Activated CD4-positive, alpha-beta T cell treated with anti-CD3 and anti-CD28 coated beads for 36 hours (primary cell): Measurements from ENCODE around the gene FANK1. TPM values are rescaled to one million over a fixed set of nuclear protein-coding genes. Genes with fewer than 3 reads are reported as not detected.

Experiments
- ATAC-seq: fragments of 200-7000 bp; cut with Tn5 transposase; one replicate; pipeline ENCODE4 v1.10.0; 2021; ENCODE audit warnings: mild to moderate bottlenecking, moderate library complexity
- CTCF ChIA-PET: fragments of 350-600 bp; sonication (Branson Sonifier 250); formaldehyde crosslinking; loops from one replicate; lab custom pipeline; 2021; ENCODE audit warnings: antibody characterized with exemption; lab: Charles Lee
- POLR2A ChIA-PET: fragments of 350-600 bp; sonication (Branson Sonifier 250); formaldehyde crosslinking; loops from one replicate; lab custom pipeline; 2021; ENCODE audit warnings: antibody characterized with exemption, inconsistent platforms; lab: Charles Lee
- DNase-seq: peaks from one replicate; pipeline ENCODE4 v3.0.0-alpha.2; 2020
- H3K27ac Mint-ChIP-seq: one replicate; pipeline ENCODE4 v1.8.0; 2021; ENCODE audit warnings: mixed read lengths
- H3K27me3 Mint-ChIP-seq: one replicate; pipeline ENCODE4 v1.8.0; 2021; ENCODE audit warnings: mixed read lengths
- H3K36me3 Mint-ChIP-seq: one replicate; pipeline ENCODE4 v1.8.0; 2021; ENCODE audit warnings: low read depth, mixed read lengths
- H3K4me1 Mint-ChIP-seq: one replicate; pipeline ENCODE4 v1.8.0; 2021; ENCODE audit warnings: mixed read lengths
- H3K4me3 Mint-ChIP-seq: one replicate; pipeline ENCODE4 v1.8.0; 2021; ENCODE audit warnings: mild to moderate bottlenecking, moderate library complexity, mixed read lengths
- H3K9me3 Mint-ChIP-seq: one replicate; pipeline ENCODE4 v1.8.0; 2021; ENCODE audit warnings: low read depth, mixed read lengths
- intact Hi-C, 2 experiments: fragments of 100-400 bp; cut with DNase I in 1 of 2; cut with micrococcal nuclease in 1 of 2; formaldehyde crosslinking; loops; one replicate each; pipeline versions ENCODE4 v1.14.2 to v1.15.1; 2022 to 2024; cut with DNase I, micrococcal nuclease
- total RNA-seq, 2 experiments: library from RNA; stranded (reverse); gene quantifications; one replicate each; pipeline ENCODE4 v1.2.3, GENCODE V29; 2021

The FANK1 gene
- total RNA-seq, 2 experiments from 2014 or later = 0.42 to 1.0 TPM

GRCh38 chr10:126015413-126015812 is 119.0 kb downstream of the FANK1 start:
- intact Hi-C loops = no loop called here
- POLR2A ChIA-PET = no interaction called here
- Mint-ChIP-seq H3K4me3 (no peak overlapping the region), H3K36me3 (no peaks in the 10 kb centered on the region), H3K27ac (no peak overlapping the region), H3K4me1 (peaks cover 6% of the 10 kb centered on the region), H3K9me3 (no peaks in the 10 kb centered on the region), H3K27me3 (peaks cover 3% of the 10 kb centered on the region)
- DNase-seq (no peak), ATAC-seq (no peak)
- CTCF ChIA-PET = no interaction called here

DNA sequence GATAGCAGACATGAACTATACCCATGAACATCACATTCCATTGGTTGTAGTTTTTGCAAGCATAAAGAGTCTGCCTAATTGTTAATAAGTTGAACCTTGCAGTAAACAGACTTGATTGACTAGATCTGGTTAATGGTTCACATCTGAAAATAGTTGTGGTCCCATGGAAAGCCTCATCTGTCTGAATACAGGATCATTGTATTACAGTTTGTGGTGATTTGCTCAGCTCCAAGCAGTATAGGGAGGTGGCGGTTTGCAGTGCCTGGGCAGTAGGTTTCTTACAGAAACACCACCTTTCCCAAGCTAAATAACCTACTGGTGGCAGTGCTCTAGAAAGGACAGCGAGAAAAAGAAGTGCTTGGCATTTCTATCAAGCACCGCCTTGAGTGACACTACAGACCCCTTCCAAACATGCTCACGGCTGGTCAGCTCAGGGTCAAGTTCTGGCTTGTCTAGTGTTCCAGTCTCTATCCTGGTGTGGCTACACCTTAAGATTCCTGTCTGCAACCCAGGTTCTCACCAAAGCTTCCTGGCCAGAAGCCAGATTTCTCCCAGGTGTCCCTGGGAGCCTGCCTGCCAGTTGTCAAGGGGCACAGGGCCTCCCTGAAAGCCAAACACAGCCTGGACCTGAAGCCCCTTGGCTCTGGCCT is 119.9 kb downstream of the FANK1 start:
- intact Hi-C loops = no loop called here
- H3K27me3 Mint-ChIP-seq = peaks cover 3% of the 10 kb centered on the region
- H3K36me3 Mint-ChIP-seq = no peaks in the 10 kb centered on the region
- H3K9me3 Mint-ChIP-seq = no peaks in the 10 kb centered on the region
- DNase-seq = no peak
- H3K4me1 Mint-ChIP-seq = peaks cover 6% of the 10 kb centered on the region
- H3K4me3 Mint-ChIP-seq = no peak overlapping the region
- no peak overlapping the region for H3K27ac Mint-ChIP-seq
- CTCF ChIA-PET = interaction anchor here (1.0 kb wide), 1 partner anchor 30 kb away, joined by 5 read pairs; no protein-coding TSS in a partner anchor
- POLR2A ChIA-PET = no interaction called here
- no peak for ATAC-seq

DNA sequence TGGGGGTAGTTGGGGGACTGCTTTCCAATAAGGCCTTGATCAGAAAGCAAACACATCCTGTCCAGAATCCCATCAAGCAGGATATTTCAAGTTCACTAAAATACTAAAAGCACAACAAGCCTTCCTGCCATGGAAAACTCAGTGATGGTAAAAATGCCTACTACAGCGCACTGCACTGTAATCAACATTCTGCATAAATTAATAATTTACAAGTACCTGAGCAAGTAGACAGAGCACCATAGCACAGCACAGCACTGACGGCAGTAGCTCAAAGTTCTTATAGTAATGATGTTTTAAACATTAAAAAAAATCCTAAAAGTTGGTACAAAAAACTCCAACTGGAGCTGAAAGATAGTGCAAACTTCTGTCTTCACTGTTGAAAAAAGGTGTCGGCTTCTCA is 120.5 kb downstream of the FANK1 start:
- no peaks in the 10 kb centered on the region for H3K9me3 Mint-ChIP-seq
- ChIA-PET CTCF (interaction anchor here (1.0 kb wide), 1 partner anchor 29 kb away, joined by 5 read pairs; no protein-coding TSS in a partner anchor), POLR2A (no interaction called here)
- H3K27me3 Mint-ChIP-seq = peaks cover 3% of the 10 kb centered on the region
- H3K36me3 Mint-ChIP-seq = no peaks in the 10 kb centered on the region
- intact Hi-C loops = no loop called here
- ATAC-seq = no peak
- no peak overlapping the region for H3K27ac Mint-ChIP-seq
- H3K4me1 Mint-ChIP-seq = peaks cover 6% of the 10 kb centered on the region
- DNase-seq = no peak
- H3K4me3 Mint-ChIP-seq = no peak overlapping the region

DNA sequence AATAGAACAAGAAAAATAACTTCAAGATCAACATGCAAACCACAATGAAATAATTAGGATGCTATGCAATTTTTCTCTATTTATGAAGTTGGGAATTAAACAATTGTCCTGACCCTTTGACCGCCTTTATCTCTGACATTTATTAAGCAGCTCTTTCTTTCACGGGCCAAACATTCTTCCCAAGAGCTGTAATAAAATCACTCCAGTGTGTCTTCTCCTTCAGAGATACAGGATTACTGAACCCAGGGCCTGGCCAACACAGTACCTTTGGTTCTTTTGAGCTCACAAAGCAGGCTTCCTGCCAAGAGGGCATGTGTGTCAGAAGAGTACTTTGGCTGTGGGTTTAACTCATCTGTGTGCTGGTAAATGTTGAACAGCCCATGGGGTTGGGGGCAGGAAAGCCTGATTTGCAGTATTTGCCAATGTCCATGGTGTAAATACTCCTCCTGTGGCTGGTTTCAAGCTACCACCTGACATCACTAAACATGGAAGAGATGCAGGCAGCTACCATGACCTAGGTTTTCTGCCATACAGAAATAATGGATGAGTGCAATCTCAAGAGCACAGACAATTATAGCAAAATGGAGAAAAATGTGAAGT is 121.7 kb downstream of the FANK1 start:
- intact Hi-C loops = no loop called here
- ChIA-PET POLR2A (no interaction called here), CTCF (no interaction called here)
- ATAC-seq (no peak), DNase-seq (no peak)
- Mint-ChIP-seq H3K4me3 (no peak overlapping the region), H3K9me3 (no peaks in the 10 kb centered on the region), H3K4me1 (peaks cover 6% of the 10 kb centered on the region), H3K36me3 (no peaks in the 10 kb centered on the region), H3K27me3 (peaks cover 3% of the 10 kb centered on the region), H3K27ac (no peak overlapping the region)

- Mint-ChIP-seq H3K27ac (no peak overlapping the region), H3K27me3 (no peaks in the 10 kb centered on the region), H3K36me3 (no peaks in the 10 kb centered on the region), H3K9me3 (no peaks in the 10 kb centered on the region), H3K4me3 (no peak overlapping the region), H3K4me1 (no peaks in the 10 kb centered on the region)
- ChIA-PET CTCF (no interaction called here), POLR2A (no interaction called here)
- intact Hi-C loops = no loop called here
- DNase-seq = no peak
- ATAC-seq = no peak
Observed at GRCh38 chr10:126021833-126022500, 125.6 kb downstream of the FANK1 start.

DNA sequence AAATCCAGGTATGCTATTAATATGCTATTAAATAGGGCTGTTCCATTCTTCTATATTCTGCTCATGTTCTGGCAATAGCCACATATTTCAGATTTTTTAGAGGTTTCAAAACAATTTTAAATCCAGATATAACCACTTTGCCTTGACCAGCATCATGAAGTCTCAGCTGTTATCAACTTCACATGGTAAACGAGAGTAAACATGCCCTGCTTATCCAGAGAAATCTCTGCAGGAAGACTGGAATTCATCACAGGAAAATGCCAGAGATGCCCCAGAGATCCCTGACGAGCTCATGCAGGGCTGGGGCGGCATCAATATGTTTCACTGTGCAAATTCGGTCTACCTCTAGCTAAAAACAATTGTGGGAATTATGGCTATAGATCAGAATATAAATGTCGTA is 126.5 kb downstream of the FANK1 start:
- no peaks in the 10 kb centered on the region for H3K9me3 Mint-ChIP-seq
- intact Hi-C loops = no loop called here
- no peaks in the 10 kb centered on the region for H3K4me1 Mint-ChIP-seq
- H3K36me3 Mint-ChIP-seq = no peaks in the 10 kb centered on the region
- no peak overlapping the region for H3K27ac Mint-ChIP-seq
- DNase-seq = no peak
- no peak overlapping the region for H3K4me3 Mint-ChIP-seq
- H3K27me3 Mint-ChIP-seq = no peaks in the 10 kb centered on the region
- POLR2A ChIA-PET = interaction anchor here (0.6 kb wide), 1 partner anchor 57 kb away, joined by 3 read pairs; no protein-coding TSS in a partner anchor
- ATAC-seq = no peak
- CTCF ChIA-PET = interaction anchor here (1.0 kb wide), 1 partner anchor 10 kb away, joined by 3 read pairs; no protein-coding TSS in a partner anchor

DNA sequence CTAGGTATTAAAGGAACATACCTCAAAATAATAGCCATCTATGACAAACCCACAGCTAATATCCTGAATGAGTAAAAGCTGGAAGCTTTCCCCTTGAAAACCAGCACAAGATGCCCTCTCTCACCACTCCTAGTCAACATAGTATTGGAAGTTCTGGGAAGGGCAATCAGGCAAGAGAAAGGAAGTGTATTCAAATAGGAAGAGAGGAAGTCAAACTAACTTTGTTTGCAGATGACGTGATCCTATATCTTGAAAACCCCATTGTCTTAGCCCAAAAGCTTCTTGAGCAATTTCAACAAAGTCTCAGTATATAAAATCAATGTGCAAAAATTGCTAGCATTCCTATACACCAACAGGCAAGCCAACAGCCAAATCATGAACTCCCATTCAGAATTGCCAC is 131.3 kb downstream of the FANK1 start:
- DNase-seq = no peak
- no peaks in the 10 kb centered on the region for H3K4me1 Mint-ChIP-seq
- intact Hi-C loops = no loop called here
- ChIA-PET POLR2A (no interaction called here), CTCF (no interaction called here)
- H3K4me3 Mint-ChIP-seq = no peak overlapping the region
- no peak overlapping the region for H3K27ac Mint-ChIP-seq
- ATAC-seq = no peak
- peaks cover 4% of the 10 kb centered on the region for H3K9me3 Mint-ChIP-seq
- H3K27me3 Mint-ChIP-seq = no peaks in the 10 kb centered on the region
- no peaks in the 10 kb centered on the region for H3K36me3 Mint-ChIP-seq

- no peak overlapping the region for H3K4me3 Mint-ChIP-seq
- CTCF ChIA-PET = no interaction called here
Observed at GRCh38 chr10:126029999-126030398, 133.6 kb downstream of the FANK1 start.

GRCh38 chr10:126034586-126034985 is 138.2 kb downstream of the FANK1 start:
- no peak overlapping the region for H3K4me3 Mint-ChIP-seq
- POLR2A ChIA-PET = no interaction called here
- DNase-seq (no peak), ATAC-seq (no peak)
- CTCF ChIA-PET = no interaction called here
- peaks cover 6% of the 10 kb centered on the region for H3K9me3 Mint-ChIP-seq
- no peak overlapping the region for H3K27ac Mint-ChIP-seq
- H3K4me1 Mint-ChIP-seq = no peaks in the 10 kb centered on the region
- no peaks in the 10 kb centered on the region for H3K27me3 Mint-ChIP-seq
- intact Hi-C loops = no loop called here
- no peaks in the 10 kb centered on the region for H3K36me3 Mint-ChIP-seq

More at GRCh38 chr10:126029999-126030398, 133.6 kb downstream of the FANK1 start:
- no peaks in the 10 kb centered on the region for H3K27me3 Mint-ChIP-seq
- no peaks in the 10 kb centered on the region for H3K36me3 Mint-ChIP-seq
- ATAC-seq = no peak
- H3K9me3 Mint-ChIP-seq = peaks cover 8% of the 10 kb centered on the region
- no peak for DNase-seq
- POLR2A ChIA-PET = no interaction called here
- intact Hi-C loops = no loop called here
- no peaks in the 10 kb centered on the region for H3K4me1 Mint-ChIP-seq
- no peak overlapping the region for H3K27ac Mint-ChIP-seq

- intact Hi-C loops = no loop called here
Observed at GRCh38 chr10:126036515-126036914, 140.2 kb downstream of the FANK1 start.

GRCh38 chr10:126037946-126038345 is 141.6 kb downstream of the FANK1 start:
- no peak for DNase-seq
- Mint-ChIP-seq H3K9me3 (peaks cover 4% of the 10 kb centered on the region), H3K27ac (no peak overlapping the region), H3K27me3 (no peaks in the 10 kb centered on the region), H3K4me1 (peaks cover 16% of the 10 kb centered on the region), H3K36me3 (no peaks in the 10 kb centered on the region), H3K4me3 (no peak overlapping the region)
- ATAC-seq = no peak
- ChIA-PET CTCF (no interaction called here), POLR2A (no interaction called here)
- intact Hi-C loops = no loop called here

More at GRCh38 chr10:126036515-126036914, 140.2 kb downstream of the FANK1 start:
- Mint-ChIP-seq H3K4me1 (peaks cover 3% of the 10 kb centered on the region), H3K27ac (no peak overlapping the region), H3K9me3 (peaks cover 4% of the 10 kb centered on the region), H3K4me3 (no peak overlapping the region), H3K36me3 (no peaks in the 10 kb centered on the region), H3K27me3 (no peaks in the 10 kb centered on the region)
- CTCF ChIA-PET = no interaction called here
- ATAC-seq = no peak
- no peak for DNase-seq
- POLR2A ChIA-PET = no interaction called here

- H3K4me1 Mint-ChIP-seq = peaks cover 16% of the 10 kb centered on the region
- ATAC-seq (no peak), DNase-seq (no peak)
- intact Hi-C loops = loop anchor here in 1 of 2 experiments (5.0 kb wide), 1 partner anchor 324 kb away; the partner anchor contains the start of gene EDRF1
- no peaks in the 10 kb centered on the region for H3K27me3 Mint-ChIP-seq
- ChIA-PET CTCF (no interaction called here), POLR2A (no interaction called here)
- H3K36me3 Mint-ChIP-seq = no peaks in the 10 kb centered on the region
- H3K9me3 Mint-ChIP-seq = no peaks in the 10 kb centered on the region
- no peak overlapping the region for H3K4me3 Mint-ChIP-seq
- H3K27ac Mint-ChIP-seq = no peak overlapping the region
Observed at GRCh38 chr10:126041117-126041516, 144.8 kb downstream of the FANK1 start.
